ENCODE measurements around the gene PCYT1A.
"Not testable (repeated sequence)": the region's sequence is repeated elsewhere in the genome, so short reads cannot be mapped to it uniquely, and the experiment has no call there.

PCYT1A gene

DNA sequence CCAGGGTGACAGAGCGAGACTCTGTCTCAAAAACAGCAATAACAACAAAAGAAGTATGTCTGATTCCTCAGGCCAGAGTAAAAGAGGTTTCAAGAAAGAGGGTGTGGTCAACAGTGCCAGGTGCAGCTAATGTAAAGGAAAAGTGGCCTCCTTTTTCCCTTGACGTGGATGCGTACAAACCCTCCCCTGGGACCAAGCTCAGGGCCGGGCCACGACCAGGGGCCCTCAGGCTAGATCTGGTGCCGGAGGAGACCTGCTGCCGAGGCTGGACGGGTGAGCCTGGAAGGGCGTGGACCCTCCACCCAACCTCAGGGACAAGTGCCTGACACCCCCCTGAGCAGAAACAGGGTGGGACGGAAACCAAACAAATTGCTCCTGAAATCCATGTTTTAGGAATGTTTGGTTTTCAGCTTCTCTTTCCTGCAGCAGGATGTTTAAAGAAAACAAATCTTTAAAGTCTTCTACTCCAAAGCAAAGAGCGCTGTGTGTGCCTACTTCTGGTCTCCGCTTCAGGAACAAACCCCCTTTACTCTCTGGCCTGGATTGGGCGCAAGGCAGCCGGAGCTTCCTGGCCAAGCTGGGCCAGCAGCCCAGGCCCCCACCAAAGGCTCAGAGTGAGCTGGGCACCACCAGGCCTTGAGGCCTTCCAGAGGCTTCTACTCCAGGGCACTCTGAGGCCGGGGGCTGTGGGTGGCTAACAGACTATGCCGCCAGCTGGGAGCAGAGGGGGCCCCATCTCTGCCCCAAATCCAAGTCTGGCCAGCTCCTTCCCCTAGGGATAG lies 97.8 kb downstream of the PCYT1A start:
- DNase-seq = no peak

DNA sequence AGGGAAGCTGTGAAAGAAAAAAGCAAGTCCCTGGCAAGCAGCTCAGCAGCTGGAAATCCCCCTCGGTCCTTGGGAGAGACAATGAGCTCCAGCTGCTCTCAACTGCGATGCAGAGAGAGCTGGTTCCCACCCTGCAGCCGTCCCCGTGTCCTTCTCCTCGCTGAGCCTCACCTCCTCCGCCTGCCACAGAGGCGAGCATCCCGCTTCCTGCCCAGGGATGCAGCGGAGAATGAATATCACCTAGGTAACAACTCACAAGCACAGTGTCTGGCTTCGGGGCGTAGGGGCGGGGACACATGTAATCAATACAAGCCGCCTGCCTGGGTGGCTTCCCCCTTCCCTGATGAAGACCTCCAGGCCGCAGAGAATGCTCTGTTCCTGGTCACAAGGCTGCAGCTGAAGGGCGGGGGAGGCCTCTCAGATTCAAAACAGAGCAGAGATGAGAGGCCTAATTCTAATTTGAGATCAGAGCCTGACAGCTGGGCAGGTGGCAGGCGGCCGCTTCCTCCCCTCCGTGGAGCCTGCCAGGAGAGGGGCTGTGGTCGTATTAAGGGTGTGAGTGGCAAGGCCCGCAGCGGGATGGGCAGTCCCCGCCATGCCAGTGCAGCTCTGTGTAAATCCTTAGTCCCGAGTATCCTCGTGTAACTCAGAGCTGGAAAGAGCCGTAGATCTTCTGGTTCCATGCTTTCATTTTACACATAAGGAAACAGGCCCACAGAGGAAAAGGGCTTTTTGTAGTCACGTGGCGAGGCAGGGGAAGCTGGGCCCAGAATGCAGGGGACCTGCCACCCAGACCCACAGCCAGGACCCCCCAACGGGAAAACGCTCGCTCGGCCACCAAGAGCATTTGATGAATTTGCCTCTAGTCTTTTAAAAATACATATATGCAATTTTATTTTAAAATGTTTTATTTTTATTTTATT lies 100.6 kb downstream of the PCYT1A start:
- DNase-seq = peak in 1 of 2 donors; percentile 37

DNA sequence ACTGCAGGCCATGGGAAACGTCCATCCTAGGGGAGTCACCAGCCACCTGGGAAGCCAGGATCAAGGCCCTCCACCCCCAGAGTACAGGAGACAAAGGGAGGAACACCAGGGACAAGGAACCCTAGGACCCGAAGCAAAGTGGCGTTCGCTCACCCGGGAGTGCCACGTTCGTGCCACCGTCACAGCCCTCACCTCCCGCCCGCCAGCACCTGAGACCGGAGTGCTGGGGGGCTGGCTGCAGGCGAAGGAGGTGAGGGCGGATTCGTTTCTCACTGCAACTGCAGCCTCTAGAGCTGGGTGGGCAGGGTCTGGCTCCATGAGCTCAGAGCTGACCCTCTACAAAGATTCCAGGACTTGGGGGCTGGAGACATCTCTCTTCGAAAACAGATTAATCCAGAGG lies 102.6 kb downstream of the PCYT1A start:
- DNase-seq = no peak

DNA sequence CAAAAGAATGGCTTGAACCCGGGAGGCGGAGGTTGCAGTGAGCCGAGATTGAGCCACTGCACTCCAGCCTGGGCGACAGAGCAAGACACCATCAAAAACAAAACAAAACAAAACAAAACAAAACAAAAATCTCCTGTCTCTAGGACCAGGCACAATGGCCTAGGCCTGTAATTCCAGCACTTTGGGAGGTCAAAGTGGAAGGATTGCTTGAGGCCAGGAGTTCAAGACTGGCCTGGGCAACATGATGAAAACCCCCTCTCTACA lies 103.4 kb downstream of the PCYT1A start:
- DNase-seq = not testable (repeated sequence)

DNA sequence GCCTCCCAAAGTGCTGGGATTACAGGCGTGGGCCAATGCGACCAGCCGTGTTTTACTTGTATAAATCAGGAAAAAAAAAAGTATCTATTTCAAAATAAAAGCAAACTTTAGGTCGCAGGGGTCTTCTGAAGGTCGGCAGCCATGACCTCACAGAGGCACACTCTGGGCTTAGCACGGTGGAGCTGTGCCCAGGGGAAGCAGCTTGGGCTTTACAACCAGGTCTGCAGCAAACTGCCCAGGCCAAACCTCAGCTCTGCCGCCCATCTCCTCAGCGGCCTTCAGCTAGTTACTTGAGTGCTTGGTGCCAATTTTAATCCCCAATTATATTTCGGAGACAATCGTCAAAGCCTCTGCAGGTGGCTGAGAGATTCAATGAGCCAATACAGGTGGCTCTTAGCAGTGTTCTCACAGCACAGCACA lies 106.4 kb downstream of the PCYT1A start:
- DNase-seq = no peak

DNA sequence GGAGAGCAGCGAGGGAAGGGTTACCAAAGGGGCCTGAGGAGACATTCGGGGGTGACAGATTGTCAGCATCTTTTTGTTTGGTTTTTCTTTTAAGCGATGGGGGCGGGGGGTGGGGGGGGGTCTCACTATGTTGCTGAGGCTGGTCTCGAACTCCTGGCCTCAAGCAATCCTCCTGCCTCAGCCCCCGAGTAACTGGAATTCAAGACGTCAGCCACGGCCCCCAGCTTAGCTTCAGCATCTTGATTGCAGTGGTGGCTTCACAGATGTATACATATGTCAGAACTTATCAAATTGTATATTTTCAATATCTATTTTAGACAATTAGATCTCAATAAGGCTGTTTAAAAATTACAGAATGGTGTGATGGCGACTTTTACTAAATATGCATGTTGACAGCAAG lies 107.2 kb downstream of the PCYT1A start:
- DNase-seq = no peak

Data from CD4-positive, alpha-beta T cell treated with Interleukin-1 beta for 1 hour (primary cell).